Activated CD4-positive, alpha-beta T cell treated with anti-CD3 and anti-CD28 coated beads, Interleukin-2, Interleukin-4, amounts not matched to agents 100 ng/mL and 50 ng/mL, durations not matched to agents 16 hours and 8 hours (primary cell): Measurements from ENCODE around the gene DLG2.
"Not testable (repeated sequence)": the region's sequence is repeated elsewhere in the genome, so short reads cannot be mapped to it uniquely, and the experiment has no call there.

ENCODE experiments used
- DNase-seq: peaks from one replicate; pipeline ENCODE4 v3.0.0-alpha.2; 2020; ENCODE audit warnings: low spot score

Gene DLG2

DNA sequence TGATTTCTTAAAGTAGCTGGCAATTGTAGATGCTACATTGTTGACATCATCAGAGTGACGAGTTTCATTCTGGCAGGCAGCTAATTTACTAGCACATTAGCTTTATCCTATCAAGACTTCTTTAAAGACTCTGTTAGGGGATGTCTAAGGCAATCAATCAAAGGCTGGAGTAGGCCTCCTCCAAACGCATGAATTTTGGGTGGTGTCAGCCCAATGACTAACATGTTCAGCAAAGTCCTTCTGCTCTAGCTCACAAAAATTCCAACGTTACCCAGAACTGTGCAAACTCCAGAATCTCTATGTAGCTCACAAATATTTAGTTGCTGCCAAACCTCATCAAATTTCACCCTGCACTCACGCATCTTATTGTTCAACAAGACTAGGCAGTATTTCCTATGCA is 395.6 kb downstream of the DLG2 start:
- no peak for DNase-seq

DNA sequence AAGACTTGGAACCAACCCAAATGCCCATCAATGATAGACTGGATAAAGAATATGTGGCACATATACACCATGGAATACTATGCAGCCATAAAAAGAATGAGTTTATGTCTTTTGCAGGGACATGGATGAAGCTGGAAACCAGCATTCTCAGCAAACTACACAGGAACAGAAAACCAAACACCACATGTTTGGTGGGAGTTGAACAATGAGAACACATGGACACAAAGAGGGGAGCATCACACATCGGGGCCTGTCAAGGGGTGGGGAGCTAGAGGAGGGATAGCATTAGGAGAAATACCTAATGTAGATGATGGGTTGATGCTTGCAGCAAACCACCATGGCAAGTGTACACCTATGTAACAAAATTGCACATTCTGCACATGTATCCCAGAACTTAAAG is 397.4 kb downstream of the DLG2 start:
- DNase-seq = not testable (repeated sequence)

DNA sequence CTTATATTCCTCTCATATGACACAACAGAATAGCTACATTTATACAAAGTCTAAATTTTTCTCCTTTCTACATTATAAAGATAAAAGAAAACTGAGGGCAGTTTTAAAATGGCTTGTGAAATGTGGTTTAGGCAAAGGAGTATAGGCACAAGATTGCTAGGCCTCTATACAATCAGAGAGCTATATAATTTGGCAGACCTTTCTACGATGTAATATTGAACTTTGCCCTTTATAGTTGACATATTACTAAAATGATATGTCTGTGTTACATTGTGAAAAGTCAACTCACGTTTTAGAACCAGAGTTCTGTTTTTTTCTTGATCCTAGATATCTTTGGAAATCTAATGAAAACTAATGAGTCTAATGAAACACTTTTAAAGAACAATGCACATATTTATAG is 430.2 kb downstream of the DLG2 start:
- no peak for DNase-seq

DNA sequence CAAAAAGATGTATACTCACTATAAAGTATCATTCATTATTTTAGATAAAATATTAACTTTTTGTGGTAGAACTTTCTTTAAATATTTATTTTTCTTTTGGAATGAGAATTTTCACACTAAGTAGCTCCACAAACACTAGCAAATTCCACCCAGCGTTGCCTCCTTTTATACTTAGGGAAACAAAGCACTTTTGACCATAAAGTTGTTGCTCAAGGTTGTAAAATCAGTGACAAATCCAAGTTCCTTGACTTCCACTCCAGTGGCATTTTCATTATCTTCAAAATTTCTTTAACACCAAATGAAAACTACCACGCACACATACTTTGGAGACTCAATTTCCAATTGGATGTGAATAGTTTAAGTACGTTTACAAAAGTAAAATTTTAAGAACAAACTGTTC is 431.2 kb downstream of the DLG2 start:
- no peak for DNase-seq

DNA sequence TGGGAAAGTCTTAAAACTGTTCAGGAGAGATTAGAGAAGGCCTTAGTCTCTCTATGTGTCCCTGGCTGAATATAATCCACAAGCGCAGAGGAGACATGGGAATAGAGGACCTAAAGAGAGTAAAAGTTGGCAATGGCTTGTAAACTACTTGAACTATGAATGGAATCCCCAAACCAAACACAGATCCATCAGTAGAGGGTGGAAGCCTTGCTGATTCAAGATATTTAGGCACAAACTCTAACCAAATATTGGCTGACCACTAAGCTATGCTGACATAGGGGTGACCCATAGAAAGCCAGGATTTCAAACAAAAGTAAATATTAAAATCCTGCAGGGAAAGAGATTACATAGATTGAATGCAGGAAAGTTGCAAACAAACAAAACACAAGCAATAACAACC is 439.2 kb downstream of the DLG2 start:
- no peak for DNase-seq

DNA sequence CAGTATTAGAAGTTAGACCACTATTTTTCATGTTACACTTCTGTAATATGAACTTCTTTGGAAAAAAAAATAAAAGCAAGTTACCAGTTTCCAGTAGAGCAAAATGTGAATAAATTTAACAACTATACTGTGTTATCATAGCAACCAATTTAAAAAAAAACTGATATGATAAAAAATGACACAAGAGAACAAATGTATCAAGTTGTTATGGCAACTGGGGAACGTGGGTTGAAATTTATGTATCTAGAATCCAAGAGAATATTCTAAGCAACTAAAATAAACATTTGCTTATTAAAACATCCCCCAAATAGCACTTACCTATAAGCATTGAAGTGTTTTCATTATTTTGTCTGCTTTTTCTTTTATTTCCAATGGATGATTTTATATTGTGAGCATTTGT is 442.4 kb downstream of the DLG2 start:
- no peak for DNase-seq

DNA sequence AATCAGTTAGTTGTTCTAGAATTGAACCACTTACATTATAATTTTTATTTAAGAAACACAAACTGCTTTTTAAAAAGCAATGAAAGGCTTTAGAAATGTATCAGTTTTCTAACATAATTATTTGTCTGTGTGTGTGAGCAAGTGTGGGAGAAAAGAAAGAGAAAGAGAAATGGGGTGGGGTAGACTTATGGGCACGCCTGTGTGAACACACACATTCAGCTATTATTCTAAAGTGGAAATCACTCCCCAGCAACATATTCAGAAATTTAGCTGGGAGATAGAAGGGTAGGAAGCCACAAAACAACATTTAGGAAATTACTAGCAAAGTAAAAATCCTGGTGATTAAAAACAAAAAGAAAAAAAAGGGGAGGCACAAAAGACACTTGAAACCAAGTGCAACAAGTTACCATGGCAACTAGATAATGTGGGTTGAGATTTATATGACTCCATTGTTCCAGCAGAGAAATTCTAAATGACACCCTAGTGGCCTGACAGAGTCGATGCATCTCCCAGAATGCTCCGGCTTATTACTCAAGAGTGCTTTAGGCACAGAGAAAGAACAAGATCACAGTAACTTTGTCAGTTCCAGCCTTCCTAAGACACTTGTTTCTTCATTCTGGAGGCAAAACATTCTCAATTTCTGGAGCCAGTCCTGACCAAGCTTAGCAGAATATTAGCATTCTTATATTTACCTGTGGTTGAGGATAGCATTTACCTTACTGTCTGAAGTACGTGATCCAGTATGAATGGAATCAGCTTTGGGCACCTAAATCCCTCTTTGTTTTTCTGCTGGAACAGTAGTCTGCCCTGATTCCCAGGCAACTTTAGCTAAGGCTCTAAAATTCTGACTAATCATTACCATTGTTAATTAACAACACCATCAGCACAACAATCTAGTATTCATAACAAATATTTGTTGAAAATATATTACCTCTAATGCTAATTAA is 444.4 kb downstream of the DLG2 start:
- no peak for DNase-seq

DNA sequence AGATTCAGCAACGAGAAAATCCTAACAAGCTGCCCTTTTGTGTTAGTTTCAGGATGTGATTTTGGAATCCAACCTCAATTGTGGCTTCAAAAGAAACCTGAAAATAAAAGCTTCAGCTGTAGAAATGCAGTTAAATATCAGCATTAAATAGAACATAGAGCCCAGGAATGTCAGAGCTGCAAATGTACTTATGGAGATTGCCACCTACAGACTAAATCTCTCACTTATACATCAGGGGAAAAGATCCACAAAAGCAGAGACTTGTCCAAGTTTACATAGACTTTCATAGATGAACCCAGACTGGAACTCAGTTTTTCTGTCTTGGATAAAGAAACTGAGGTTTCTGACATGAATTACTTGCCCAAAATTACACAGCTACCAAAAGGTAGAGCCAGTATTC is 446.6 kb downstream of the DLG2 start:
- no peak for DNase-seq

DNA sequence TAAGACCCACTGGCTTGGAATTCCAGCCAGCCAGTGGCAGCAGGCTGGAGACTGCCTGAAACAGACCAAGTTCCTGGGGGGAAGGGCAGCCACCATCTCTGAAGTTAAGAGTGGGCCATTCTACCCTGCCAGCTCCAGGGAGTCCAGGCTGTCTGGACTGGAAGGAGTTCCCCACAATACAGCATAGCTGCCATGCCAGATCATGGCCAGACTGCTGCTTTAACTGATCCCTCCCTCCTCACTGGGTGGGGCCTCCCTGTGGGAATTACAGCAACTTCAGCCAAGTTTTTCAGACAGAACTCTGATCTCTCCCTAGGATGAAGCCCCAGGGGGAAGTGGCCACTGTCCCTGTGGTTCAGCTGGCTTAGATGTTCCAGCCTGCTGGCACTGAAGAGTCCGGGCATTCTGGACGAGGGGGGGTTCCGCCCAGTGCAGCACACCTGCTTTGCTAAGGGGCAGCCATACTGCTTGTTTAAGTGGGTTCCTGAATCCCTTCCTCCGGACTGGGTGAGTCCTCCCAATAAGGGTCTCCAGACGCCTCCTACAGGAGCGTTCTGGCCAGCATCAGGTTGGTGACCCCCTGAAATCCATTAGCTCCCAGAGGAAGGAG is 455.4 kb downstream of the DLG2 start:
- no peak for DNase-seq

DNA sequence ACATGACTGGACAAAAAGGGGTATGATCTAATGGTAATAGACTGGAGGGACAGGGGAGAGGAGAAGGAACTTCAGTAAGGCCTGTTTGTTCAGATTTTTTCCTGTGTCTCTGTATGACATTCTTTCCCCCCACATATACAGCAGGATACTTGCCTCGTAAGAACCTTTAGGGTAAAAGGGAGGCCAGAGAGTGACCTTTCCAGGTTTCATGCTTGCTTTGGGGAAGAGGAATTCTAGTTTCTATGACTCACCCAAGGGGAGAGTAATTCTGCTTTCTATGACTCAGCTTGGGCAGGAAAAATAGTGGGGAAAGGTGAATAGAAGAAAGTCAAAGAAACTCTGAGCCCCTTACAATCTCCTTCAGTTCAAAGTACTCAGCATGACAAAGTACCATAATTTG is 457.0 kb downstream of the DLG2 start:
- no peak for DNase-seq

DNA sequence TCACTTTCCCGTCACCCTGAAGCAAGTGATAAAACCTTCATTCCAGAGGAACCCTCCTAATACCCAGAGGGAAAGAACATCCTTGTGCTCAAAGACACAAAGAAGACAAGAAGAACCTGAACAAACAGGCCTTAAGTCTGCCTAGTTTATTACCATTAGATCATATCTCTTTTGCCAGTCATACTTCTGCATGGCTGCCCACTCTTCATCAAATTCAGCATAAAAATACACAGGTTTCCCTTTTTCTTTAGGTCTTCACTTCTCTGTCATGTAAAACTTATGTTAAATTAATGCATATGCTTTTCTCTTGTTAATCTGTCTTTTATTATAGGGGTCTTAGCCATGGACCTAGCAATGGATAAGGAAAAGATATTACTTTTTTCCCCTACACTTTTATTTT is 459.7 kb downstream of the DLG2 start:
- DNase-seq = no peak

DNA sequence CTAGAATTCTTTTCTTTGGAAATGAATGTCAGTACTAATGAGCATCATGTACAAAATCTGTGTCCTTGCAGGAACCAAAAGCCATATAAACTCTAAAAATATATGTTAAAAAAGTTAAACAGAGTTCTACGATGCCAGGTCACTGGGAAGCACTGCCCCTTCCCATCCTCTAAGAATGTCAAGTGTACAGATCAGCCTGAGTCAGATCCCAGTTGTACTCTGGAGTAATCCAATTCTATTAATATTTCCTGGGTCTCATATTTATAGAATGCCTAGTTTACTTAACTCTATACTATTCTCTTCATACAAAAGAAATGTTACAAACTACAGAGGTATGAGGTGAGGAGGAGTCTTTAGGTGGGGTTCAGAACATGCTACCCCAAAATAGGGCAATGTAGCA is 460.1 kb downstream of the DLG2 start:
- no peak for DNase-seq

DNA sequence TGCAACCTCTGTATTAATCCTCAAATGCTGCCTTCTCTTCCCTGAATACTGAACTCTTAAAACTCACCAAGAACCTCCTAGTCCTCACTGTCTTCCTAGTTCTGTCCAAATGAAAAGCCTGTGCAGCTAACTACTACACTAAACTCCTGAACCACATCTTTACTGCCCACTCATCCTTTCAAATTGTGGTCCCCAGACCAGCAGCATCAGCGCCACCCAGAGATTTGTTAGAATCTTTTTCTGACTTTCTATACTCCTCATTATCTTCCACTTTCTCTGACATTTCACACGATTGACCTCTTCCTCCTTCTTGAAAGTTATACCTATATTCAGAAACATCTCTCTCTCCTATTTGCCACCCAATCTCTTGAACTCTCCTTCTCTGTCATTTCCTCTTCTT is 461.3 kb downstream of the DLG2 start:
- no peak for DNase-seq

DNA sequence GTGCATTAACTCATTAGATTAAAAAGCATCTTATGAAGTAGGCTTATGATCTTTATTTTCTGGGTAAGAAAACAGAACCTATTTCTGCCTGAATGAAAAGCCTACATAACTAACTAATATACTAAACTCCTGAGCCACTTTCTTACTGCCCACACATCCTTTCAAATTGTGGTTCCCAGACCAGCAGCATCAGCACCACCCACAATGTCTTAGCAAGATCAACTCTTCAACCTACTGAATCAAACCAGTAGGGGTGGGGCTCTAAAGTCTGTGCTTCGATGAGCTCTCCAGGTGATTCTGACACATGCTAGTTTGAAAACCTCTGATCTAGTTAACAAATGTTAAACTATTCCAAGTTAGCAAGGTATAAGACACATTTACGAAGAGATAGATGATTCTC is 462.4 kb downstream of the DLG2 start:
- no peak for DNase-seq

DNA sequence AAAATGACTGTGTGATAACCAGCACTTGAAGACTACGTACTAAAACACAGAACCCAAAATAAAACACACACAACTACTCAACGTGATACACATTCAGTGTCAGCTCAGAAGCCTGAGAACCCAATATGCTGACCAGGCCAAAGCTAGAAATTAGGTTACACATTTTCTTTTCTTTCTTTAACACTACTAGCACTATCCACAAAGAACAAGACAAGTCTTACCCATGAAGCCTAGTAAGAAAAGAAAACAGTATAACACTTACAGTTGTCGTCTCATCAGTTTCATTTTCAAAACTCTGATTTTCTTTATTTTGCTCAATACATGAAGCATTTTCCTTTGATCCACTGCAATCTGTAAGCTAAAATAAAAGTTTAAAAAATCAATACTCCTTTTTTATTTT is 472.9 kb downstream of the DLG2 start:
- DNase-seq = no peak

DNA sequence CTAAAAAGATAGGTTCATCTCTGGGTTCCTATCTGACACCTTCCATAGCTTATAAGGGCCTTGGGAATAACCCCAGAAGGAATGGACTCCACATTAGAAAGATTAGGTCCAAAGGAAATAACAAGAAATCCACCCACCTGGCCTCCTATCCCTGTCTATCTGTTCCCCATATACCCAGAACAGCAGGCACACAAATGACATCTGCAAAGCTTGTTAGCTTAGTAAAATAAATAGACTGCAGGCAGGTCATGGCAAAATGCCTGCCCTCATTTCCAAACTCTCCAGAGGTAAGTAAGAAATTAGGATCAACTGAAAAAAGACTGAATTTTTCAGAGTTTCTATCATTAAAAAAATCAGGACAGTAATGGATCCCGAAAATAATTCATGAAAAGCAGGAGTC is 489.5 kb downstream of the DLG2 start:
- no peak for DNase-seq

DNA sequence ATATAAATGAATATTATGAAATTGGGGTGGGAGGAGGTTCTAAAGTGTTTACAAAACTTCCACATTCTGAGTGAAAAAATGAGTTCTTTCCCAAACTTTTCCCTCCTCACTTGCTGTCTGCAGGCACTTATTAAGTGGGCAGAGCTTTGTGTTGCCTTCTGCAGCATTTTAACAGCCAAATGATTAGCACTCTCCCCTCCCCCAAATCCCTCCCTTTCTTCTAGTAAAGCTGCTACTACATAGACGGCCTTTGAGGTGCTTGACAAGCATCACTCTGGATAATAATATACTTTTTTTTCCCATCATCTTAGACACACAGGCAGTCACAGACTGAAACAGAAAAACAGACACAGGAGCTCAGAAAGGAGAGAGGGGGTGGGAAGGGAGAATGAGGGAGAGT is 493.5 kb downstream of the DLG2 start:
- DNase-seq = no peak

DNA sequence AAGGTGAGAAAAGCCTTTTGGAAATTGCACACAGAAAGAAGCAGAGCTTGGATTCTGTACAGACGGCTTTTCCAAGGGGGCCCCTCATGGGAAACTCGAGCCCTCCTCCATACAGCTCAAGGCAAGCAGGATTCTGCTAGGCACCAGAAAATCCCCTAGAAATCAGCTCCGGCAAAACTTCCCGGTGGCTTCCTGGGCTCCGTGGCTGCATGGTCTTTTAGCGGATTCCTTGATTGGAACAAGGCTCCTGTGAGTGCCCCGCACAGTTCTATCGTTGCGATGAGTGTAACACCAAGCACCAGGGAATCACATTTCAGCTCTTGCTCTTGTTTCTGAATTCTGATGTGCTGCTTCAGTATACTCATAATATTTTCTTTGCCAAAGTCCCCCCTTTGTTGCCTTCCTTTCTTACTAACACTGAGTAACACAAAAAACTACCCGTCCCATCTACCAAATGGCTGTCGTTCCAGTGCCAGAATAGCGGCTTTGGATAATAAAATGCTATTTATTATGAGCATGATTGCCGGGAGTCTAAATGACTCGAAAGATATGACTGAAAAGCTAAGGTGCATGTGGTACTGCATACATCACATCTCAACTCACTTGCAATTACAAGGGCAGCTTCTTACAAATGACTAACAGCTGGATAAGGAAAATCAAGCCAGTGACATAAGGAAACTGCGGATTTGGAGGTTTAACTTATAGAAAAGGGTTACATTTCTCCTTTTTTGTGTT is 494.1 kb downstream of the DLG2 start:
- DNase-seq = no peak

DNA sequence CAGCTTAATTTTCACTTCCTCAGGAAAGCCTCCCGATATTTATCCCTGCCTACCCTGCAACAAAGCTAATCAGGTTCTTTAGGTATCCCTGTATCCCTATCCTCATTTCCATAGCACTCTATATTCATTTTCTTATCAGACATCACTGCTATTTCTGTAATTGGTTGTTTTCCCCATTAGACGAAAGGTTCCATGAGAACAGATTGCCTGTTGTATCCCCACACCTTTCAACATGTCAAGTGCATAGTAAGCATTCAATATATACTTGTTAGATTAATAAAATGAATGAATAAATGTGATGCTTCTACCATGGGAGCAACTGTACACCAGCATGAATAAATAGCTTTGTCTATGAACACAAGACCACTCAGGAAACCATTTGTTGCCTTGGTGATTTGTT is 499.8 kb downstream of the DLG2 start:
- no peak for DNase-seq

DNA sequence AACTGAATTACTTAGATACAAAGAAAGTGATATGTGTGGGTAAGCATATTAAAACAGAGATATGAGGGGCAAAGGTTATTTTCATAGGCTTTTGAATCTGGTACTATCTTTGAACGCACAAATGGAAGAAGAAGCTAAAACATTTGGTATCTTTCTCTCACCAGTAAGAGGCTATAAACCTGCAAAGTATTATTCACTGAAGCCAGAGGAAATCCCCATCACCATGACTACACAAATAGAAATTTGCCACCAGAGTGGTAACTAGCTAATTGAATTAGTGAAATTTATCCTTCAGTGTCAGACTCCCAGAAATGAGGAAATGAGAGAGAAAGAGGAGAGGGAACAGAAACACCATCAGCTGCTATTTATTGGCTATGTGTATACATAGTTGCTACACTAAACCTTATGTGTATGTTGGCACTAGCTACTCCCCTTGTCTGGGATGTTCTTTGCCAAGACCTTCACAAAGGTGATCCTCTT is 503.4 kb downstream of the DLG2 start:
- no peak for DNase-seq

DNA sequence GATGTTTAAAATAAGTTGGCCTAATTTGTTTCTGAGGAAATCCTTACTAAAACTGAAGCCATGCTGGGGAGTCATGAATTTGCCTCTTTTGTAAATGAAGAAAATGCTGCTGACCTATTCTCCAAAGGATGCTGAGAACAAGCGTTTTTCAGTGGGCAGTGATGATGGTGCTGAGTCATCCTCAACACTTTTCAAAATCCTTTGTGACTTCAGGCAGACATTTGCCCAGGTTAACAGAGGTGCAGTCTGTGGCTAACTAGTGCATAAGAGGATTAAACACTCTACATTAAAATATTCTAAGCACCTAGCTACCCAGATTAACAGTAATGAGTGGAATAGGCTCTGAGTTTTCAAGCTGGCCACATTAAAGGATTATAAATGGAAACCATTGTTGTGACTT is 509.0 kb downstream of the DLG2 start:
- no peak for DNase-seq

DNA sequence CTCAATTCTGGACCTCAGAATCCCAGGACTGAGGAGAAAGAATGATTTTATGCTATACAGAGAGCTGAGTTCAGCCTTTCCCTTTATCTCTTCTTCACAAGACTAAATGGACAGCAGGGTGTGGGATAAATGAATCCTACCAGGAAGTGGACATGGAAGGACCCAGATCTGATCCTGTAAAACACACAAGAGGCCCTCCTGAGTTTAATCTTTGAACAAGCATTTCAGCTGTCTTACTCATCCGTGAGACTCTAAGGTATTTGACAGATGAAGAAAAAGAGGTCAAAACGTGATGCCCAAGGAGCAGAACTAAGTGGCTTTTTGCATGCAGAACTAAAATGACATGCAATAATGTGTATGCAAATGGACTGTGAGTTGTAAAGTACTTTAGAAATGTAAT is 511.3 kb downstream of the DLG2 start:
- DNase-seq = no peak

DNA sequence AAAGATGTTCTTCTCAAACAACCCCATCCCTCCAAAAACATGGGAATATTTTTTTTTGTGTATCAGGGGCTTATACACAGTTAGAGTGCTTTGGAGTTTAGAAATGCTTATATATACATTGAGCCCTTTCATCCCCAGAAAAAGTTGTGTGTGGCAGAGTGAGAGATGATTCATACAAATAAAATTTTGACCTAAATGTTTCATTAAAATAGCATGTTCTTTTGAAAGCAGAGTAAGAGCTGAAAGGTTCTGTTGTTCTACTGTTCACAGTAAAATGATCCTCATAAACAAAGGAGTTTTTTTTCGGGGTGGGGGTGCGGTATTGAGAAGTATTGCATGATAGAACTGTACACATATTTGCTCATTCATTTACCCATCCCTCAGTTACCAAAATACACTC is 512.4 kb downstream of the DLG2 start:
- DNase-seq = no peak
